Lower lobe of right lung (tissue), 2 donors: ENCODE results near the gene OTOP3. TPM values are rescaled to one million over a fixed set of nuclear protein-coding genes. Genes with fewer than 3 reads are reported as not detected.

Experiments
- ATAC-seq, 2 donors: fragments of 200-7000 bp; cut with Tn5 transposase; one replicate each; pipeline ENCODE4 v1.9.1; 2020 to 2022; ENCODE audit warnings: mild to moderate bottlenecking in 2 of 2, moderate library complexity in 2 of 2
- DNase-seq: peaks from one replicate; pipeline ENCODE4 v3.0.0-alpha.2; 2020
- H3K27ac ChIP-seq: fragments of 200-600 bp; one replicate; pipeline ENCODE4 v1.8.0; 2022
- H3K27me3 ChIP-seq: fragments of 200-600 bp; one replicate; pipeline ENCODE4 v1.8.0; 2022; ENCODE audit warnings: low read depth
- H3K36me3 ChIP-seq: fragments of 200-600 bp; one replicate; pipeline ENCODE4 v1.8.0; 2022; ENCODE audit warnings: mild to moderate bottlenecking
- H3K4me1 ChIP-seq: fragments of 200-600 bp; one replicate; pipeline ENCODE4 v1.8.0; 2022
- H3K4me3 ChIP-seq: fragments of 200-600 bp; one replicate; pipeline ENCODE4 v1.8.0; 2022; ENCODE audit warnings: mild to moderate bottlenecking
- H3K9me3 ChIP-seq: fragments of 200-600 bp; one replicate; pipeline ENCODE4 v1.8.0; 2022
- intact Hi-C: fragments of 100-400 bp; cut with DNase I; formaldehyde crosslinking; loops from one replicate; pipeline ENCODE4 v1.11.0; 2022
- total RNA-seq: library from RNA; stranded (reverse); fragmentation: NEBNext Ultra II Directional; extraction: Animal tissue kit (Norgen Biotek cat#: 25700); gene quantifications from one replicate; pipeline ENCODE4 v1.2.1, GENCODE V29; 2021
- TF ChIP-seq, protein P1 (sequence below): fragments of 200-600 bp; IDR thresholded peaks from one replicate; pipeline ENCODE4 v1.8.0; 2022; ENCODE audit warnings: antibody characterized with exemption, mild to moderate bottlenecking
- donor health status: DM: no; HTN: yes; CAD: no; lungs with severe emphysema.

Gene OTOP3
- total RNA-seq, 1 donor from 2014 or later = not detected

DNA sequence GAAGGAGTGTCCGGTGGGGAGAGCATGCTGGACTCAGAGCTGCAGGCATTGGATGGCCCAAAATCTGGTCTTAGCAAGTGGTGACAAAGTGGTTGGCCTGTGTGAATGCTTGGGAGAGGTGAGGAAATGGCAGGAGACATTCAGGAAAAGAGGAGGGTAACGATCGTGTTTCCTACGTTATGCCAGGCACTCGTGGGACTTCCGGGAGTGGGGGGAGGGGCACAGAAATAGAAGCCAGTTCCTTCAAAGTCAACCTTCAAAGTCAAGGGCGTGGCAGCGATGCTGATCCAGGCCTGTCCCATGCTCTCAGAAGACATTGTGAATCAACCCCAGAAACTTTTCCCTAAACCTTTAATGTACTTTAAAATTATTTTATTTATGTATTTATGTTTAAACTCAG lies 3.8 kb downstream of the OTOP3 start:
- Histone ChIP-seq H3K27me3 (peaks cover 60% of the 10 kb centered on the region), H3K9me3 (no peaks in the 10 kb centered on the region), H3K27ac (no peak overlapping the region), H3K36me3 (no peaks in the 10 kb centered on the region), H3K4me1 (no peaks in the 10 kb centered on the region), H3K4me3 (no peak overlapping the region)
- TF ChIP-seq, protein P1, sequence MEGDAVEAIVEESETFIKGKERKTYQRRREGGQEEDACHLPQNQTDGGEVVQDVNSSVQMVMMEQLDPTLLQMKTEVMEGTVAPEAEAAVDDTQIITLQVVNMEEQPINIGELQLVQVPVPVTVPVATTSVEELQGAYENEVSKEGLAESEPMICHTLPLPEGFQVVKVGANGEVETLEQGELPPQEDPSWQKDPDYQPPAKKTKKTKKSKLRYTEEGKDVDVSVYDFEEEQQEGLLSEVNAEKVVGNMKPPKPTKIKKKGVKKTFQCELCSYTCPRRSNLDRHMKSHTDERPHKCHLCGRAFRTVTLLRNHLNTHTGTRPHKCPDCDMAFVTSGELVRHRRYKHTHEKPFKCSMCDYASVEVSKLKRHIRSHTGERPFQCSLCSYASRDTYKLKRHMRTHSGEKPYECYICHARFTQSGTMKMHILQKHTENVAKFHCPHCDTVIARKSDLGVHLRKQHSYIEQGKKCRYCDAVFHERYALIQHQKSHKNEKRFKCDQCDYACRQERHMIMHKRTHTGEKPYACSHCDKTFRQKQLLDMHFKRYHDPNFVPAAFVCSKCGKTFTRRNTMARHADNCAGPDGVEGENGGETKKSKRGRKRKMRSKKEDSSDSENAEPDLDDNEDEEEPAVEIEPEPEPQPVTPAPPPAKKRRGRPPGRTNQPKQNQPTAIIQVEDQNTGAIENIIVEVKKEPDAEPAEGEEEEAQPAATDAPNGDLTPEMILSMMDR = no peak
- ATAC-seq (no peak), DNase-seq (no peak)
- intact Hi-C loops = no loop called here

DNA sequence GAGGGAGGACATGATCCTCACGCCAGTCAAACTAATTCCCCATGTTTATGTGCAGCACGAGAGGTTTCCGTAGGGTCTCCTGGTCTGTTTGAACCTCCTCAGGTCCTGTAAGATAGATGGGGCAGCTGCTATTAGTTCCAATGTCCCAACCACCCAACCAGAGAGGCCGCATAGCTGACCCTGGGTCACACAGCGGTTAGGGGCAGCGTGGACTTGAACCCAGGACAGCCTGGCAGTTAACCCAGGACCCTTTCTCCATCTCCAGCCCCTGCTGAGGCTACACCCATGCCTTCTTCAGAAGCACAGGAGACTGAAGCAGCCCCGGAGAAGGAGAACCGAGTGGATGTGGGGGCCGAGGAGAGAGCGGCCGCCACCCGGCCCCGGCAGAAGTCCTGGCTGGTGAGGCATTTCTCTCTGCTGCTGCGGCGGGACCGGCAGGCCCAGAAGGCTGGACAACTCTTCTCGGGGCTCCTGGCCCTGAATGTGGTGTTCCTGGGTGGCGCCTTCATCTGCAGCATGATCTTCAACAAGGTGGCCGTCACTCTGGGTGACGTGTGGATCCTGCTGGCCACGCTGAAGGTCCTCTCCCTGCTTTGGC lies 5.5 kb downstream of the OTOP3 start:
- Histone ChIP-seq H3K36me3 (no peaks in the 10 kb centered on the region), H3K27me3 (peaks cover 43% of the 10 kb centered on the region), H3K27ac (no peak overlapping the region), H3K4me1 (no peaks in the 10 kb centered on the region), H3K4me3 (no peak overlapping the region), H3K9me3 (no peaks in the 10 kb centered on the region)
- TF ChIP-seq, protein P1 = no peak
- intact Hi-C loops = no loop called here
- no peak for DNase-seq
- ATAC-seq = no peak

DNA sequence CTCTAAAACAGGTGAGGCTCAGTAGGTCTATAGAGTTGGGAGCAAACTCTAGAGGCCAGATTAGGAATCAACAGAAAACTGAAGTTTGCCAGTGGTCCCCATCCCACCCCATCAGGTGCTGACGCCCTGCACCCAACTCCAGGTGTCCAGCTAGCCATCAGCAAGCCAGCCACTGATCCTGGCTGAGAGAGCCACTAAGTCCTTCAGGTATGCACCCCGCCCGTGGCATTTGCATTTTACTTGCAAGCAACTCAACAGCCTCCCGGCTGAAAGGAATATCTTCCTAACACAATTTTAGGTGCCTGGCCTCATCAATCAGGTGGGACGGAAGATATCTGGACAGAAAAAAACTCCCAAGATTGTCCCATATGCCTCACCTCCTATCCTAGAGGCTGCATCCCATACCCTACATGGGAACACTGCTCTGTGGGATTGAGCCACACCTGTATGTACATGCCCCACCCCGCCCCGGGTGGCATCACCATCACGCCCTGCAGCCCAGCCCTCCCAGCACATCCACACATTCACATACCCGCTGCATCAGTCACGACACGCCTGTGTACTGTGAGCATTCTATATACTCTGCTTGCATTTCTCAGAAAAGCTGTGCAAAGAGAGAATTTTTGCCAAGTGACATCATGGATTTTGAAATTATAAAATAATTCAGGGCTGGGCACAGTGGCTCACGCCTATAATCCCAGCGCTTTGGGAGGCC lies 8.3 kb downstream of the OTOP3 start:
- Histone ChIP-seq H3K4me1 (no peaks in the 10 kb centered on the region), H3K4me3 (no peak overlapping the region), H3K27me3 (peaks cover 19% of the 10 kb centered on the region), H3K27ac (no peak overlapping the region), H3K36me3 (no peaks in the 10 kb centered on the region), H3K9me3 (no peaks in the 10 kb centered on the region)
- no peak for ATAC-seq
- DNase-seq = no peak
- intact Hi-C loops = no loop called here
- TF ChIP-seq, protein P1 = no peak

DNA sequence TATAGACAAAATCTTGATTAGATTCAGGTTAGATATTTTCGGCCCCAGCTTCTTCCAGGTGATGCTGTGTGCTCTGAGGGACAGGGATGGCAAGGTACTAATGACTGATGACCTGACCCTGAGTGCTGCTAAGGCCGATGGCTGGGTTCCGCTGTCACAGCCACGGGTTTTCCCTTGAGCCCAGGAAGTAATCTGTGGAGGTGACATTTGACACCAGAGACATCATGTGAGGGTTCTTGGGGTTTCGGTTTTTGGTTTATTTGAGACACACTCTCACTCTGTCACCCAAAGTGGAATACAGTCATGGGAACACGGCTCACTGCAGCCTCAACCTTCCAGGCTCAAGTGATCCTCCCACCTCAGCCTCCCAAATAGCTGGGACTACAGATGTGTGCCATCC lies 9.8 kb downstream of the OTOP3 start:
- intact Hi-C loops = no loop called here
- Histone ChIP-seq H3K36me3 (no peaks in the 10 kb centered on the region), H3K27me3 (peaks cover 16% of the 10 kb centered on the region), H3K27ac (no peak overlapping the region), H3K4me3 (no peak overlapping the region), H3K4me1 (no peaks in the 10 kb centered on the region), H3K9me3 (no peaks in the 10 kb centered on the region)
- TF ChIP-seq, protein P1 = no peak
- no peak for ATAC-seq
- DNase-seq = no peak

DNA sequence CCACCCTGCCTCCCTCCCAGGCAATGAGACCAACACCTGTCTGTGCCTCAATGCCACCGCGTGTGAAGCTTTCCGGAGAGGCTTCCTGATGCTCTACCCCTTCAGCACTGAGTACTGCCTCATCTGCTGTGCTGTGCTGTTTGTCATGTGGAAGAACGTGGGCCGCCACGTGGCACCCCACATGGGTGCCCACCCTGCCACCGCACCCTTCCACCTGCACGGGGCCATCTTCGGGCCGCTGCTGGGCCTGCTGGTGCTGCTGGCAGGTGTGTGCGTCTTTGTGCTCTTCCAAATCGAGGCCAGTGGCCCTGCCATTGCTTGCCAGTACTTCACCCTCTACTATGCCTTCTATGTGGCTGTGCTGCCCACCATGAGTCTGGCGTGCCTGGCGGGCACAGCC lies 10.9 kb downstream of the OTOP3 start:
- ATAC-seq = no peak
- Histone ChIP-seq H3K27ac (no peak overlapping the region), H3K36me3 (no peaks in the 10 kb centered on the region), H3K27me3 (peaks cover 15% of the 10 kb centered on the region), H3K9me3 (no peaks in the 10 kb centered on the region), H3K4me3 (no peak overlapping the region), H3K4me1 (no peaks in the 10 kb centered on the region)
- intact Hi-C loops = no loop called here
- TF ChIP-seq, protein P1 = no peak
- DNase-seq = no peak
